Measurements from ENCODE around the gene ANKHD1. TPM values are rescaled to one million over a fixed set of nuclear protein-coding genes. Genes with fewer than 3 reads are reported as not detected.
A peak's percentile ranks its signal among the peaks of the same experiment; 100 is the strongest.

ANKHD1 gene
- polyA plus RNA-seq, 1 of the 3 experiments (the other 2 are of a cell fraction): 26.7 TPM

DNA sequence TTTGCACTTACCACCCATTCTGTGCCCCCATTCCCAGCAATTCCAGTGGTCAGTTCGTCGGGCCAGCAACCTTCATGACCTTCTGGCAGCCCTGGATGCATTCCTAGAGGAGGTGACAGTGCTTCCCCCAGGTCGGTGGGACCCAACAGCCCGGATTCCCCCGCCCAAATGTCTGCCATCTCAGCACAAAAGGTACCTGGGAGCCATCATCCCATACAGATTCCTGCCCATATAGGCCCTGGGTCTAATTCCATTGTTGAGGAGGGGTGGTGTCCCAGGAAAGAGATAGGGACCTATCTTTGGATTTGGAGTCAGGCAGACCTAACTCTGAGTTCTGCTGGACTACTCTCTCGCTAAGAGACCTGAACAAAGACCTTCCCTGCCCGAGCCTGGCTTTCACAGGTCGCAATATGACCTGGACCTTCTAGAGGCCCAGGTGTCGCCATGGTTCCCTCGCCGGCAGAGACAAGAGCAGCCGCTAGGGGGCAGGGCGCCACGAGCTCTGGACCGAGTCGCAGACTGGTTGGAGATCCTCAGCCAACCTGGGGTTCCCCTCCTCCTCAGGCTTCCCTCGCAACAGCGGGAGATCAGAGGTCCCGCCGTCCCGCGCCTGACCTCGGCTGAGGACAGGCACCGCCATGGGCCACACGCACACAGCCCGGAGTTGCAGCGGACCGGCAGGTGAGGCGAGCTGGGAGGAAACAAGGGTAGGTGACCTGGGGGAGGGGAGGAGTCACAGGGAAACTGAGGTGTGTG, 38.6 kb upstream of the ANKHD1 start:
- H2AFZ ChIP-seq (ENCODE audit: low read depth): no peak overlapping the region
- H3K9ac ChIP-seq: no peak overlapping the region
- POLR2A ChIA-PET: no interaction called here

DNA sequence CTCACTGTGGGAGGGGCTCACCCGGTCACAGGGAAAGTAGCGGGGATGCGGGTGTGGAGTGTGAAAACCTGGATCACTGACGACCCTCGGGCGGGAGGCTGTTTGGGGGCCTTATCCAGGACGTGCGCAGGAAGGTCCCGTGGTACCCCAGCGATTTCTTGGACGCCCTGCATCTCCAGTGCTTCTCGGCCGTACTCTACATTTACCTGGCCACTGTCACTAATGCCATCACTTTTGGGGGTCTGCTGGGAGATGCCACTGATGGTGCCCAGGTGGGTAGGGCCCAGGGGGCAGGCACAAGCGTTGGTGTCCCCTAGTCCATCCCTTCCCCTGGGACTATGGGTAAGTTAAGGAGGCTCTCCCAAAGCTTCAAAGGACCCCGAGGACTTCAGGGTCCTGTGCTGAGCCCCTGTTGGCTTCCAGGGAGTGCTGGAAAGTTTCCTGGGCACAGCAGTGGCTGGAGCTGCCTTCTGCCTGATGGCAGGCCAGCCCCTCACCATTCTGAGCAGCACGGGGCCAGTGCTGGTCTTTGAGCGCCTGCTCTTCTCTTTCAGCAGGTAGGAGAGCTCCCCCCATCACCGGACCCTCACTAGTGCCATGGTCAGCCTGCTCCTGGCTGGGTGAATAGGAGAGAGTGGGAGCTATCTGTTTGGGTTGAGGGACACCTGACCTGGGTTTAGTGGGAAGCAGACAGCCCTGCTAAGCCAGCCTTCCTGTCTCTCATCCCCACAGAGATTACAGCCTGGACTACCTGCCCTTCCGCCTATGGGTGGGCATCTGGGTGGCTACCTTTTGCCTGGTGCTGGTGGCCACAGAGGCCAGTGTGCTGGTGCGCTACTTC, 37.8 kb upstream of the ANKHD1 start:
- no peak overlapping the region for H3K27ac ChIP-seq (ENCODE audit: low read depth in 2 of 2, low read length in 1 of 2)
- no peak for DNase-seq
- TF ChIP-seq CHD2 (IDR thresholded peaks at IDR 0.05; ENCODE audit: low read length, partially characterized antibody) (no peak), RFX5 (IDR thresholded peaks at IDR 0.05; ENCODE audit: low read length) (no peak), SIN3A (IDR thresholded peaks at IDR 0.05; ENCODE audit: borderline replicate concordance, low read depth, low read length) (no peak), EP300 (IDR thresholded peaks at IDR 0.05; ENCODE audit: borderline replicate concordance in 1 of 2, low read depth in 1 of 2, low read length in 1 of 2) (no peak), ZBTB33 (IDR thresholded peaks at IDR 0.05; ENCODE audit: borderline replicate concordance, low read depth) (no peak), RCOR1 (IDR thresholded peaks at IDR 0.05; ENCODE audit: low read length) (no peak), RXRA (IDR thresholded peaks at IDR 0.05; ENCODE audit: borderline replicate concordance, low read depth) (no peak), USF2 (IDR thresholded peaks at IDR 0.05; ENCODE audit: borderline replicate concordance, low read depth, low read length) (no peak), FOXJ3 (CRISPR knock-in tag; IDR thresholded peaks at IDR 0.05) (no peak), ELF1 (IDR thresholded peaks at IDR 0.05) (no peak), GATA2 (CRISPR knock-in tag; IDR thresholded peaks at IDR 0.05) (no peak)
- ChIA-PET CTCF (interaction anchor here (0.6 to 2.6 kb wide), 28 partner anchors 8 to 362 kb away, joined by 3 to 21 read pairs (median 4); partner anchors contain the start of genes IK and NDUFA2), POLR2A (no interaction called here)
- H3K4me3 ChIP-seq (ENCODE audit: low read depth in 2 of 2, low read length in 1 of 2): no peak overlapping the region
- WGBS (ENCODE audit: low lambda C conversion rate): 77% methylated on average over 19 of the region's 20 CpGs
- no peak overlapping the region for H3K4me2 ChIP-seq
- no peaks in the 10 kb centered on the region for H4K20me1 ChIP-seq (ENCODE audit: insufficient read depth)
- H3K27me3 ChIP-seq (ENCODE audit: insufficient read depth): no peaks in the 10 kb centered on the region
- no peaks in the 10 kb centered on the region for H3K9me2 ChIP-seq
- no peaks in the 10 kb centered on the region for H3K79me2 ChIP-seq (ENCODE audit: insufficient read depth)
- no peaks in the 10 kb centered on the region for H3K9me3 ChIP-seq
- no peak overlapping the region for H3K9ac ChIP-seq
- no peaks in the 10 kb centered on the region for H3K36me3 ChIP-seq (replicated peaks in 1 of 2; ENCODE audit: control insufficient read depth in 1 of 2, insufficient read depth in 2 of 2, low read length in 1 of 2)
- H3F3A ChIP-seq (replicated peaks; ENCODE audit: insufficient read depth): no peaks in the 10 kb centered on the region
- H3K4me1 ChIP-seq (ENCODE audit: control insufficient read depth in 1 of 2, insufficient read depth in 2 of 2, low read depth in 1 of 2, low read length in 1 of 2): peaks cover 0 to 2% of the 10 kb centered on the region in 2 experiments; a peak in 1 of 4 replicates
- no peak overlapping the region for H2AFZ ChIP-seq (ENCODE audit: low read depth)

More for the DNA sequence above, 38.6 kb upstream of the ANKHD1 start:
- no peaks in the 10 kb centered on the region for H3K9me3 ChIP-seq
- CTCF ChIA-PET: interaction anchor here (0.6 to 2.6 kb wide), 27 partner anchors 9 to 362 kb away, joined by 3 to 21 read pairs (median 4); partner anchors contain the start of genes IK and NDUFA2
- DNase-seq: peak; percentile 85
- peaks cover 0 to 2% of the 10 kb centered on the region in 2 experiments; a peak in 1 of 4 replicates for H3K4me1 ChIP-seq (ENCODE audit: control insufficient read depth in 1 of 2, insufficient read depth in 2 of 2, low read depth in 1 of 2, low read length in 1 of 2)
- H3K27me3 ChIP-seq (ENCODE audit: insufficient read depth): no peaks in the 10 kb centered on the region
- H3K9me2 ChIP-seq: no peaks in the 10 kb centered on the region
- 56% methylated on average over 18 of the region's 29 CpGs for WGBS (ENCODE audit: low lambda C conversion rate)
- peaks cover 4% of the 10 kb centered on the region for H3F3A ChIP-seq (replicated peaks; ENCODE audit: insufficient read depth)
- H3K79me2 ChIP-seq (ENCODE audit: insufficient read depth): no peaks in the 10 kb centered on the region
- no peaks in the 10 kb centered on the region for H4K20me1 ChIP-seq (ENCODE audit: insufficient read depth)
- H3K36me3 ChIP-seq (replicated peaks in 1 of 2; ENCODE audit: control insufficient read depth in 1 of 2, insufficient read depth in 2 of 2, low read length in 1 of 2): no peaks in the 10 kb centered on the region
- H3K4me2 ChIP-seq: no peak overlapping the region
- no peak overlapping the region for H3K27ac ChIP-seq (ENCODE audit: low read depth in 2 of 2, low read length in 1 of 2)
- peak overlapping the region in 1 of 2 experiments; percentile 20; a peak in 2 of 4 replicates for H3K4me3 ChIP-seq (ENCODE audit: low read depth in 2 of 2, low read length in 1 of 2)
- TF ChIP-seq CTCF (IDR thresholded peaks at IDR 0.05): peak; percentile 79
- no peak for TF ChIP-seq TCF12 (IDR thresholded peaks at IDR 0.05)
- TF ChIP-seq SMC3 (IDR thresholded peaks at IDR 0.05; ENCODE audit: low read depth, low read length): peak; percentile 40
- peak; percentile 58 for TF ChIP-seq RAD21 (IDR thresholded peaks at IDR 0.05; ENCODE audit: low read length)

Data from SK-N-SH (cell line).